ENCODE measurements around the gene MPHOSPH9. TPM values are rescaled to one million over a fixed set of nuclear protein-coding genes. Genes with fewer than 3 reads are reported as not detected.

Gene MPHOSPH9
- total and polyA plus RNA-seq, 2 of the 13 experiments (the other 11 are each of a cell fraction or from before 2014, with no cell fraction given), result 20.3 to 63.4 TPM

GRCh38 chr12:123139926-123140675 is 92.8 kb downstream of the MPHOSPH9 start (continued):
- TF ChIP-seq ZBTB46 (CRISPR knock-in tag; IDR thresholded peaks at IDR 0.05; ENCODE audit: borderline replicate concordance) (peak; percentile 33; the same call in 1 of the 2 replicates), ZNF556 (CRISPR knock-in tag; IDR thresholded peaks at IDR 0.05; ENCODE audit: borderline replicate concordance) (no peak), RCOR2 (CRISPR knock-in tag; IDR thresholded peaks at IDR 0.05) (peak; percentile 11; the same call in 1 of the 2 replicates), KDM5B (CRISPR knock-in tag; IDR thresholded peaks at IDR 0.05; ENCODE audit: borderline replicate concordance) (peak; percentile 59; the same call in 1 of the 2 replicates), ZMYM4 (CRISPR knock-in tag; IDR thresholded peaks at IDR 0.05) (0 out of 2 replicates have a peak, but pooled peaks have one; percentile 16), XRCC5 (optimal IDR thresholded peaks at IDR 0.05; ENCODE audit: low read length) (peak; percentile 17), POLR2G (IDR thresholded peaks at IDR 0.05; ENCODE audit: low read depth, low read length) (peak; percentile 24; the same call in 1 of the 2 replicates), ARID4A (CRISPR knock-in tag; IDR thresholded peaks at IDR 0.05; ENCODE audit: borderline replicate concordance) (0 out of 2 replicates have a peak, but pooled peaks have one; percentile 22), KLF9 (CRISPR knock-in tag; IDR thresholded peaks at IDR 0.05; ENCODE audit: low read depth) (0 out of 2 replicates have a peak, but pooled peaks have one; percentile 20), ZNF883 (CRISPR knock-in tag; IDR thresholded peaks at IDR 0.05; ENCODE audit: not compliant biosample characterization) (peak; percentile 30), HNF4G (IDR thresholded peaks at IDR 0.05; ENCODE audit: borderline replicate concordance, low read depth, low read length) (no peak), HNF4G (CRISPR knock-in tag; IDR thresholded peaks at IDR 0.05; ENCODE audit: borderline replicate concordance, low read depth) (no peak), ZNF782 (CRISPR knock-in tag; IDR thresholded peaks at IDR 0.05; ENCODE audit: borderline replicate concordance) (no peak), RARA (CRISPR knock-in tag; IDR thresholded peaks at IDR 0.05) (peak; percentile 26; the same call in 1 of the 2 replicates), ZFP36L2 (CRISPR knock-in tag; IDR thresholded peaks at IDR 0.05) (no peak), ZNF143 (CRISPR knock-in tag; IDR thresholded peaks at IDR 0.05) (no peak), YY1 (IDR thresholded peaks at IDR 0.05; ENCODE audit: insufficient read depth, insufficient replicate concordance, low read depth, low read length) (peak; percentile 44), MTA1 (CRISPR knock-in tag; IDR thresholded peaks at IDR 0.05; ENCODE audit: borderline replicate concordance) (no peak), FOSL2 (CRISPR knock-in tag; IDR thresholded peaks at IDR 0.05) (0 out of 2 replicates have a peak, but pooled peaks have one; percentile 8)
